ENCODE data around the gene CTNNBIP1. TPM values are rescaled to one million over a fixed set of nuclear protein-coding genes. Genes with fewer than 3 reads are reported as not detected.

The CTNNBIP1 gene
- total RNA-seq, 1 donor from 2014 or later, result 35.0 TPM

GRCh38 chr1:9827558-9828185 is 82.4 kb downstream of the CTNNBIP1 start:
- H3K27me3 ChIP-seq (ENCODE audit: low read depth), result no peaks in the 10 kb centered on the region
- intact Hi-C loops (cut with DNase I), result no loop called here
- DNase-seq, result no peak
- H3K36me3 ChIP-seq, result no peaks in the 10 kb centered on the region
- no peak overlapping the region for H3K4me3 ChIP-seq
- no peaks in the 10 kb centered on the region for H3K9me3 ChIP-seq
- no peak overlapping the region for H3K27ac ChIP-seq
- H3K4me1 ChIP-seq, result peaks cover 21% of the 10 kb centered on the region
- no peak for ATAC-seq
- TF ChIP-seq CTCF (IDR thresholded peaks at IDR 0.05), result no peak

- TF ChIP-seq CTCF (IDR thresholded peaks at IDR 0.05), result no peak
- H3K4me3 ChIP-seq, result no peak overlapping the region
- DNase-seq, result no peak
- H3K9me3 ChIP-seq, result no peaks in the 10 kb centered on the region
- peaks cover 32% of the 10 kb centered on the region for H3K4me1 ChIP-seq
- no peak overlapping the region for H3K27ac ChIP-seq
- no peaks in the 10 kb centered on the region for H3K36me3 ChIP-seq
- intact Hi-C loops (cut with DNase I), result no loop called here
- H3K27me3 ChIP-seq (ENCODE audit: low read depth), result no peaks in the 10 kb centered on the region
- ATAC-seq, result no peak
These were observed 83.5 kb downstream of the CTNNBIP1 start for GRCh38 chr1:9826616-9827015.

- Histone ChIP-seq H3K4me3 (no peak overlapping the region), H3K4me1 (peaks cover 32% of the 10 kb centered on the region), H3K27me3 (ENCODE audit: low read depth) (no peaks in the 10 kb centered on the region), H3K27ac (peak overlapping the region; percentile 20), H3K36me3 (no peaks in the 10 kb centered on the region), H3K9me3 (no peaks in the 10 kb centered on the region)
- DNase-seq (no peak), ATAC-seq (no peak)
- intact Hi-C loops (cut with DNase I), result no loop called here
- no peak for TF ChIP-seq CTCF (IDR thresholded peaks at IDR 0.05)
These were observed 84.0 kb downstream of the CTNNBIP1 start for GRCh38 chr1:9826087-9826486.

GRCh38 chr1:9825093-9826074 is 84.7 kb downstream of the CTNNBIP1 start:
- no peaks in the 10 kb centered on the region for H3K9me3 ChIP-seq
- no peak overlapping the region for H3K4me3 ChIP-seq
- intact Hi-C loops (cut with DNase I), result no loop called here
- H3K27me3 ChIP-seq (ENCODE audit: low read depth), result no peaks in the 10 kb centered on the region
- ATAC-seq, result peak; percentile 71 to 81
- H3K36me3 ChIP-seq, result no peaks in the 10 kb centered on the region
- H3K27ac ChIP-seq, result peak overlapping the region; percentile 20
- TF ChIP-seq CTCF (IDR thresholded peaks at IDR 0.05), result no peak
- peak; percentile 72 for DNase-seq
- H3K4me1 ChIP-seq, result peaks cover 32% of the 10 kb centered on the region

- Histone ChIP-seq H3K9me3 (no peaks in the 10 kb centered on the region), H3K4me1 (peaks cover 32% of the 10 kb centered on the region), H3K36me3 (no peaks in the 10 kb centered on the region), H3K4me3 (peak overlapping the region; percentile 93), H3K27me3 (ENCODE audit: low read depth) (no peaks in the 10 kb centered on the region), H3K27ac (peak overlapping the region; percentile 79)
- TF ChIP-seq CTCF (IDR thresholded peaks at IDR 0.05), result no peak
- peak in 1 of 2 donors; percentile 1 for ATAC-seq
- no peak for DNase-seq
- intact Hi-C loops (cut with DNase I), result no loop called here
These were observed 85.4 kb downstream of the CTNNBIP1 start for GRCh38 chr1:9824702-9825089.
